ENCODE results near the gene TMEM135. TPM values are rescaled to one million over a fixed set of nuclear protein-coding genes. Genes with fewer than 3 reads are reported as not detected.
A peak's percentile ranks its signal among the peaks of the same experiment; 100 is the strongest.
"Not testable (repeated sequence)": the region's sequence is repeated elsewhere in the genome, so short reads cannot be mapped to it uniquely, and the experiment has no call there.

Gene TMEM135
- total RNA-seq, 1 donor from 2014 or later = 36.0 TPM

GRCh38 chr11:87275176-87275575 lies 237.4 kb downstream of the TMEM135 start:
- peaks cover 3% of the 10 kb centered on the region for H3K9me3 Mint-ChIP-seq
- no peak overlapping the region for H3K4me3 Mint-ChIP-seq
- no peaks in the 10 kb centered on the region for H3K27me3 Mint-ChIP-seq (ENCODE audit: low read depth)
- peaks cover 1% of the 10 kb centered on the region for H3K4me1 Mint-ChIP-seq
- TF ChIP-seq CTCF (IDR thresholded peaks at IDR 0.05; ENCODE audit: unreplicated experiment) = no peak
- no peak for DNase-seq (ENCODE audit: low spot score in 2 of 2, unreplicated experiment in 2 of 2)
- no peak overlapping the region for H3K27ac Mint-ChIP-seq
- peaks cover 3% of the 10 kb centered on the region for H3K36me3 Mint-ChIP-seq

GRCh38 chr11:87280143-87280542 lies 242.4 kb downstream of the TMEM135 start:
- peaks cover 4% of the 10 kb centered on the region for H3K4me1 Mint-ChIP-seq
- peaks cover 3% of the 10 kb centered on the region for H3K36me3 Mint-ChIP-seq
- H3K9me3 Mint-ChIP-seq = peaks cover 3% of the 10 kb centered on the region
- H3K27ac Mint-ChIP-seq = no peak overlapping the region
- H3K27me3 Mint-ChIP-seq (ENCODE audit: low read depth) = no peaks in the 10 kb centered on the region
- no peak for TF ChIP-seq CTCF (IDR thresholded peaks at IDR 0.05; ENCODE audit: unreplicated experiment)
- no peak for DNase-seq (ENCODE audit: low spot score in 2 of 2, unreplicated experiment in 2 of 2)
- no peak overlapping the region for H3K4me3 Mint-ChIP-seq

GRCh38 chr11:87281496-87281895 lies 243.8 kb downstream of the TMEM135 start:
- TF ChIP-seq CTCF (IDR thresholded peaks at IDR 0.05; ENCODE audit: unreplicated experiment) = no peak
- peaks cover 3% of the 10 kb centered on the region for H3K9me3 Mint-ChIP-seq
- H3K27me3 Mint-ChIP-seq (ENCODE audit: low read depth) = no peaks in the 10 kb centered on the region
- peaks cover 3% of the 10 kb centered on the region for H3K36me3 Mint-ChIP-seq
- no peak for DNase-seq (ENCODE audit: low spot score in 2 of 2, unreplicated experiment in 2 of 2)
- H3K4me1 Mint-ChIP-seq = peaks cover 4% of the 10 kb centered on the region
- H3K27ac Mint-ChIP-seq = peak overlapping the region; percentile 7
- H3K4me3 Mint-ChIP-seq = no peak overlapping the region

- Mint-ChIP-seq H3K36me3 (no peaks in the 10 kb centered on the region), H3K4me3 (no peak overlapping the region), H3K9me3 (peaks cover 7% of the 10 kb centered on the region), H3K27me3 (ENCODE audit: low read depth) (no peaks in the 10 kb centered on the region), H3K27ac (no peak overlapping the region), H3K4me1 (peaks cover 4% of the 10 kb centered on the region)
- TF ChIP-seq CTCF (IDR thresholded peaks at IDR 0.05; ENCODE audit: unreplicated experiment) = no peak
- no peak for DNase-seq (ENCODE audit: low spot score in 2 of 2, unreplicated experiment in 2 of 2)
These were observed 246.6 kb downstream of the TMEM135 start for GRCh38 chr11:87284306-87284705.

- not testable (repeated sequence) for H3K27ac Mint-ChIP-seq; H3K27me3 Mint-ChIP-seq (ENCODE audit: low read depth); H3K4me3 Mint-ChIP-seq; DNase-seq (ENCODE audit: low spot score in 2 of 2, unreplicated experiment in 2 of 2); H3K36me3 Mint-ChIP-seq; H3K4me1 Mint-ChIP-seq; H3K9me3 Mint-ChIP-seq
These were observed 247.9 kb downstream of the TMEM135 start for GRCh38 chr11:87285674-87286073.

GRCh38 chr11:87286338-87286737 lies 248.6 kb downstream of the TMEM135 start:
- Mint-ChIP-seq H3K36me3 (no peaks in the 10 kb centered on the region), H3K9me3 (peaks cover 7% of the 10 kb centered on the region), H3K27me3 (ENCODE audit: low read depth) (no peaks in the 10 kb centered on the region), H3K4me3 (no peak overlapping the region), H3K27ac (no peak overlapping the region), H3K4me1 (peaks cover 4% of the 10 kb centered on the region)
- TF ChIP-seq CTCF (IDR thresholded peaks at IDR 0.05; ENCODE audit: unreplicated experiment) = no peak
- DNase-seq (ENCODE audit: low spot score in 2 of 2, unreplicated experiment in 2 of 2) = no peak

Measured in mesothelial cell of epicardium (in vitro differentiated cells).